Measurements from ENCODE around the gene GNAI3.

GNAI3 gene

DNA sequence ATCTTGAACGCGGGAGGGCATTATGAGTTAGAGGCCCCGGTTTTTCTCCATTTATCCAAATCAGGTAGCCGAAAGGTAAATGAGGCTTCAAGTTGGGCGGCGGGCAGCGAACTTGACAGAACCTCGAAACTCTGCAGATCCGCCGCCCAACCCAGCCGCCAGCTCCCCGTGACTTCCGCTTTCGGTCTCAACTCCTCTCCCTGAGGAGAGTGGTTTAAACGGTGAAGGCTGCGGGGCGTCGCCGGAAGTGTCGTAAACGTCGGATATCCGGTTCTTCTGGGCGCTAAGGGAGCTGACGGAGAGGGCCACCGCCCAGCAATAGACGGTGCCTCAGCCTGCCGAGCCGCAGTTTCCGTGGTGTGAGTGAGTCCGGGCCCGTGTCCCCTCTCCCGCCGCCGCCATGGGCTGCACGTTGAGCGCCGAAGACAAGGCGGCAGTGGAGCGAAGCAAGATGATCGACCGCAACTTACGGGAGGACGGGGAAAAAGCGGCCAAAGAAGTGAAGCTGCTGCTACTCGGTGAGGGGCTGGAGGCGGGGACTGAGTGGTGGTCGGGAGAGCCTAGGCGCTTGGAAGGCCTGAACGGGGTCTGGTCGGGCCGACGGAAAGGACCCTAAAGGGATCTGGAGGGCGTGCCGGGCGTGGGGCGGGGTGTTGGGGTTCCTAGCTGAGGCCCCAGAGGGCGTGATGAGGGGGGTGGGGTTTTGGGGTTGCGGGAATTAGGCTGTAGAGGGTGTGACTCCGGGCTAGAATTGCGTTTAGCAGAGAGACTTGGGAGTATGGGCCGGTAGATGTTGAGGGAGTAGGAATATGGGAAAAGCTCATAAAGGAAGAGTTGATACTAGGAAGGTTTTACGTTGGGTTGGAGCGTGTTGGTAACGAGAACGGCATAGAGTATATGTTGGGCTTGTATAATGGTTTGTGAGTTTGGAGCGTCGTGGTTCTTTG lies at the start of gene GNAI3:
GNAI3 (plus strand) TSS at position 295 of the 947 bp plus-strand sequence; CDS start at position 401, 106 bp downstream.
- DNase-seq, result peak; percentile 94 to 97 (median 95)

DNA sequence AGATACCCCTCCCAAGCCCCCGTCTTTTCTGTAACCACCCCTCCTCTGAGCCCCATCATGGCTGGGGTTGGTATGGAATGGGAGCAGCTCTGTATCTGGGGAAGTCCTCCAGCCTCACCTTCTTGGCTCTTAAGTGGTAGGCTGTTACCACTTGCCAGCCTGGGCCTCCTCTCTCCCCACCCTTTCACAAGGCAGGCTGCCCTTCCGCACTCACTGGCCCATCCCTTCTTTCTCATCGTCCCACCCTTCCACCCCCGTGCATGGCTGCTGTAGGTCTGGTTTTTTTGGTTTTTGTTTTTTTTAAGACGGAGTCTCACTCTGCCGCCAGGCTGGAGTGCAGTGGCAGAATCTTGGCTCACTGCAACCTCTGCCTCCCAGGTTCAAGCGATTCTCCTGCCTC lies 49.3 kb upstream of the GNAI3 start:
- DNase-seq, result no peak

DNA sequence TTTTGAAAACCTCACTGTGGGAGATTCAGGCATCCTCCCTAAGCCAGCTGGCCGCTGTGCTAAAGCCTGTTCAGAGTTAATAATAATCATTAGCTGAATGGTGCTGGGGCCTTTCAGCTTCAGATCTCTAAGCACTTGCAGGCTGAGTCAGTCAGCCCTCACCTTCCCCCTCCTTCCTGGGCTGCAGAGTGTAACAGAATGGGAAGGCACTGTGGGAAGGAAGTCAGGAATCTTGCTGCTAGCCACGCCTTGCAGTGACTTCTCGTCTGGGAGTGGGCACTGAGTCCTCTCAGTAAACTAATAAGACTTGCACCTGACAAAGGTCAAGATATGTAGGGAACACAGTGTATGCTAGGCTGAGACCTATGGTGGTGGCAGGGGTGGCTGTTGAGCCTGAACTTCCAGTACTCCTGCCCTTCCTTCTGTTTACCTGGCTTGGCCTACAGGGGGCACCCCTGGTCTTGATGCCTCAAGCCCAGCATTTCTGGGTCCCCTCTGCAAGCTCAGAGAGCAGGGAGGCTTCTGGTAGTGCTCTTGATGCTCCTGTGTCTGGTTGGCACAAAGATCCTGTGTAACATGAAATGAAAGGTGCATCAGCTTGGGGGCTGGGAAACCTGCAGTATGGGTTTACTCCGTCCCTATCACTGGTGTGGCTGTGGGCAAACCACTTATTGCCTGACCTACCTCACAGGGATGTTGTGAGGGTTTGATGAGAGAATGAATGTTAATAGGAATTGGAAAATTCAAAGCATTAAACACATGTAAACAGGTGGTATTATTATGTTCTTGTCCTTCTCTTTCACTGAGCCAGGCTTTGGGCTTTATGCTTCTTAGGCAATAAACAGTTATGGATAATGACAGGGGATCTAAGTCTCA lies 48.5 kb upstream of the GNAI3 start:
- DNase-seq, result peak in 2 of 3 experiments; percentile 11 to 35

DNA sequence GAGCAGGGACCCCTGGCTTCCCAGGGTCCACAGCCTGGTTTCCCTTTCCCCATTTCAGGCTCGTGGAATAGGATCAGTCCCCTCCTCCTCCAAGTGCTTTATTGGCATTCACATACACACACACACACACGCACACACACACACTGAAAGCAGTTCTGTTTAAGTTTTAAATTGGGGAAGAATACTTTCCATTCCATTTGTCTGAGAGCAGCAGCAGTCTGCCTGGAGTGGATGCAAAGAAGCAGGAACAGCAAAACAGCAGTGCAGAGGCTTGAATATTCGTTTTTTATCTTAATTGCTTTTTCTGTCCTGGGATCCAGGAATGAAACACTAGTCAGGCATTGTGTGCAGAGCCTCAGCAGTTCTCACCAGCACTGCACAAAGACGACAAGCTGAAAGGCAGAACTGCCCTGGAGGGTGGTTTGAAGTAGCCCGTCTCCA lies 47.5 kb upstream of the GNAI3 start:
- DNase-seq, result no peak

DNA sequence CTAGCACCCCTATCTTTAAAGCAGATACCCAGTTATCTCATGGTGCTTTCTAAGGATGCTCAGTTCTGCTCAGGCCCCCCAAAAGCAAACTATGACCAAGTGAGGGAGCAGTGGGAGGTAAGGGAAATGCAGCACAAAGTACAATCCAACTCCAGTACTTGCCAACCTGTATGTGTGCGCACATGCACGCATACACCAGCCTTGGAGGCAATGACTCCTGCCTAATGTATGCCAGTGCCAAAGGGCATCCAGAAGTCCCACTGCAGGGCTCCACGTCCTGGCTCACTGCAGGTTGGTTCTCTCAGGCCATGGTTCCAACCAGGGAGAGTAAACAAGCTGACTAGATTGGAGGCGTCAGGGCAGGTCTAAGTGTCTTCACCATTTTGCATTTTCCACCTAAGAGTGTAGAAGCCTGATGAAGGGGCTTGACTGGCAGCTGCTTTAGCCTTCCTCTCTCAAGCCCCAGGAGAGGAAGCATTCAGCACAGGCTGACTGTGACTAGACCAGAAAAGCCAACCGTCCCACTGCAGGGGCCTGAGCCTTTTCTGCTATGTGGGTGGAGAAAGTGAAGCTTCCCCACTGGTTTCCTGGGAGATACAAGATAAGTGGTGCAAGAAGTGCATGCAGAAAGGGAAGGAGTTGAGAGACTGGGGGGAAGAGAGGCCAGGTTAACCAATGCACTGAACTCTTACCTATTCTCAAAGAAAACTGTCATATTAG lies 46.6 kb upstream of the GNAI3 start:
- no peak for DNase-seq

DNA sequence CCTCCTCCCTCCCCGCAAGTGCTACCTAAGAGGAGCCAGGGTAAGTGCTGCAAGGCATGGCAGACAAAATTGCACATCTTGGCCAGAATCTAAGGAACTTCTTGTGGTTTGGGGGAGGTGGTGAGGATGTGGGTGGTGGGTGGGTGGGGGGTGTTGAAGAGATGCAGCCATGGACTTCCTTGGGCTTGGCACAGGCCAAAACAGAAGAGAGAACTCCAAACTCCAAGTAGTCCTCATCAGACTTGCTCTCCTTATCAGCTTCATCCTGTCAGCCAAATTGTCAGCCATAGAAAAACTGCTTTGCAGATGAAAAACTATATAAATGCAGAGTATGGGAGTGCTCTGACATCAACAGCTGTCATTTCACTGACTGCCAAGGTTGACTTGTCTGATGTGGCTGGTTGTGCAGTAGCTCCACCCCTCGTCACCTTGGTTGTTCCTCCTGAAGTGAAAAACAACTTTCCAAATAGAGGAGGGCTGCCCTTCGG lies 46.0 kb upstream of the GNAI3 start:
- DNase-seq, result no peak

DNA sequence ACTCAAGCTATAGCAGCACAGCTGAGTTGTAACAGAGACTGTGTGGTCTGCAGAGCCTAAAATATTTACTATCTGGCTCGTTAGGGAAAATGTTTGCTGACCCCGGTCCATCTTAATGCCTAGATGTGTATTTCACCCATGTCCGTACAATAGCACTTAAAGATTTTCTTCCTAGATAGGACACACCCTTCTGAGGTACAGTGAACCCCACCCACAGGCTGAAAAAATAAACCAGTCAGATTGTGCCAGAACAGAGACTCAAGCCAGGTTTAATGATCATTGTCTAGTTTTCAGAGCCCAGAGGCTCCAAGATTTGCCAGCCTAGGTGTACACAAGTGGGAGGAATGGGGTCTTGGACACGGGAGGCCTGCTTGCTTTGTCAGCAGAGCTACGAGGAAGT lies 44.5 kb upstream of the GNAI3 start:
- DNase-seq, result no peak

DNA sequence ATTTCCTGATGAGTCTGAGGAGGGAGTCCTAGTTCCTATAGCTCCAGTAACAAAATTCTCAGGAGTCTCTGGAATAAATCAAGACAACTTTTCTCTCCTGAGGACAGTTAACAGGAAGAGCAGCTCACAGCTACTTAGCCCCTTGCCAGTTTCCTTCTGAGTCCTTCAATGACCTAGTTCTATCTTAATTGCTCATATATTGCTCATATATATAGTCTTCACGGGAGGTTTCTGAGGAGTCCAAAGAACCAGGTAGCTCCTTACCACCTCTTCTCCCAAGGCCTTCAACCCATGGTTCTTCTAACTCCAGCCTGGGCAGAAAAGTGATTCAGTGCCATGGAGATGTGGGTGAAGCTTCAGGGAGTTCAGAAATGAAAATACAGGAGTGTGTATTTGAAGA lies 43.4 kb upstream of the GNAI3 start:
- DNase-seq, result no peak

DNA sequence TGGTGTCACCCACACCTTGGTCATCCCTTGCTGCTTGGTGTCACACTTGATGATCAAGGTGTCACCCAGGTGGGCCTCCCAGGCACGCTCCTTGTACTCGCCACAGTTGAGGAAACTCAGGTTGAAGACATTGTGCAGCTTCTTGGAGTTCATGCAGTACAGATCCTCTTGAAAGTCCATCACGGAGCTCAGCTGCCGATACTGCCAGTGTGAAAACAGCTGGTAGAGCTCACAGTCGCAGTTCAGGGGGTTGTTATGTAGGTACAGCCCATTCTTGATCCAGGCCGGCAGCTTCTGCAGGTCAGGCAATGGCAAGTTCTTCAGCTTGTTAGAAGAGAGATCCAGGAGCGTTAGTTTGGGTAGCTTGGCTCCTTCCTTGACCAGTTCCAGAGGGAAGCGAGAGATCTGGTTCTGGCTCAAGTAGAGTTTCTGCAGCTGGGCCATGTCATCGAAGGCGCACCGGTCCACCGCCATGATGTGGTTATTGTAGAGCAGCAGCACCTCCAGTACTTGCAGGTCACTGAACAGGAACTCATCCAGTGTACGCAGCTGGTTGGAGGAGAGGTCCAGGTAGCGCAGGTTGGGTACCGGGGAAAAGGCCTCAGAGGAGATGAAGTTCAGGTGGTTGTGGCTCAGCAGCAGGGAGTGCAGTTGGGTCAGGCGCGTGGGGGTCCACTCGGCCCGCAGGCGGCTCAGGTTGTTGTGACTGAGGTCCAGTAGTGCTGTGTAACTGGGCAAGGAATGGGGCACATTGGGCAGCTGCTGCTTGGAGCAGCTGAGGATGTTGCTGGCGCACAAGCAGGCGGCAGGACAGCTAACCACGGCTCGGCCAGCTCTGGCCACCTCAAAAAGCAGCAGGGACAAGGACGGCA lies 40.2 kb upstream of the GNAI3 start:
- DNase-seq, result no peak

DNA sequence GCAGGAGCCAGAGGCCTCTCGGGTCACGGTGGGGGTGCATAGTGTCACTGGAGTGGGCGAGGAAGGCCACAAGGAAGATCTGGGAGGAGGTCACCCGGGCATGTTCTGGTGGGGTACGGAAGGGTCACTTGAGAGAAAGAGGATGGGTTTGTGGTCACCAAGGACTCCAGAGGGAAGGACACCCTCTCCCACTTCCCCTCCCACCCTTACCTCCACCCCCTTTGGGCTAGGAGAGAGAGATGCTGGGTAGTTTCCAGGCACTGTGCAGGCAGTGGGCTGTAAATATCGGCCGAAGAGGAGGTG lies 39.6 kb upstream of the GNAI3 start:
- no peak for DNase-seq

DNA sequence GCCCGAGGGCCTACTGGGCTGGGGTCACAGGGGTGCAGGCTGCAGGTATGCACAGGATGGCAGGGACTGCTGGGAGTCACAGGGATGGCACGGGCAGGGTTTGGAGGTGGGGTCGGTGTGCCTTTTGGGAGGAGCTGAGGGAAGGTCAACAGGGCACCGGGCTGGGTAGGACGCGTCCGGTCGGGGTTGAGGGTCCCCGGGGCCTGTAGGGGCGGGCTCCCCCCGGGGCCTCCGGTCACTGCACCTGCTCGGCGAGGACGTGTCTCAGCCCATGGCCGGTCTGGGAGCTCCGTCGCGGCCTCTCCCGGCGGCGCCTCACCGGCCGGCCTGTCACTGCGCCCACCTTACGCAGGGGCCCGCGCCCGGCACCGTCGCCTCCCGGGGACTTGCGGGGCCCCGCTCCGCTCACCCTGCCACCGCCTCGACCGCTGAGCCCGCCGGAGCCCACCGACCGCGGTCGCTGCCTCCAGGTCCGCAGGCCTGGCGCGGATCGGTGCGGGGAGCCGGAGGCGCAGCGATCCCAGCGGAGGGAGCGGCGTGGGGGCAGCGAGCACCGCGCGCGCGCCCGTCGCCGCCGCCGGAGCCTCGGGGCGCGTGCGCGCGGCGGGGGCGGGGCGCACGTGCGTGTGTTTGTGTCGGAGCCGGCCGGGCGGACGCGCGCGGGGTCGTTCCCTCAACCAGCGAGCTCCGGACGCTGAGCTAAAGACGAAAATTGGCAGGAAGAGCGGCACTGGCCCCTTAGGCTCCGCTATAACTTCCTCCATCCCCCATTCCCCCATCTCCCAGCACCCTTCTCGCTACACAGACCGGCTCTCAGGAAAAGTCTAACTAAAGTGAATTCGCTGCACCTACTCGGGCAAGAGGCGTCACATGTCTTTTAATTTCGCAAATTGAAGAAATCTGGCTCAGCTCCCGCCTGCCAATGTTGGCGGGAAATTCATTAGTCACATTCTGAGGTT lies 39.0 kb upstream of the GNAI3 start, which contains the start of gene AMIGO1:
AMIGO1 (minus strand) TSS at position 552 of the 959 bp plus-strand sequence. CDS start 815 bp downstream, outside the sequence.
- DNase-seq, result peak; percentile 69 to 78 (median 74)

DNA sequence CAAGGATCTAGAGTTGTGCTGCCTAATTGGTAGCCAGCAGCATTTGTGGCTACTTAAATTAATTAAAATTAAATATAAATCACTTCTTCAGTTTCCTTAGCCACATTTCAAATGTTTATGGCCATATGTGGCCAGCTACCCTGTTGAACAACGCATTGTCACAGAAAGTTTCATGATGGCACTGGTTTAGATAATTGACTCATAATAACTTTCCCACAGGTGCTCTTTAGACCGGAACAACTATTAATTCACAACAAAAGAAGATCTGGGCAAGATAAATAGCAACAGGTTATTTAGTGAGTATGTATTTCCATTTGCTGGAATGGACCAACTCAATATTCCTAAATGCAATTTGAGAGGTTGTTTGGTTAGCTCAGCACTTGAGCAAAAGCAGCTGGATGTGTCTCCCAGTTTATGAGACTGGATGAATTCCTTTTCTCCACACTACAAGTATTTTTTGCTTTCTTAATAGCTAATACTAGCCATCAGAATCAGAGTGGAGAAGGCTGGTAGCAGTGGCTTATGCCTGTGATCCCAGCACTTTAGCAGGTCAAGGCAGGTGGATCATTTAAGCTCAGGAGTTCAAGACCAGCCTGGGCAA lies 35.2 kb upstream of the GNAI3 start:
- DNase-seq, result peak in 1 of 3 experiments; percentile 25

DNA sequence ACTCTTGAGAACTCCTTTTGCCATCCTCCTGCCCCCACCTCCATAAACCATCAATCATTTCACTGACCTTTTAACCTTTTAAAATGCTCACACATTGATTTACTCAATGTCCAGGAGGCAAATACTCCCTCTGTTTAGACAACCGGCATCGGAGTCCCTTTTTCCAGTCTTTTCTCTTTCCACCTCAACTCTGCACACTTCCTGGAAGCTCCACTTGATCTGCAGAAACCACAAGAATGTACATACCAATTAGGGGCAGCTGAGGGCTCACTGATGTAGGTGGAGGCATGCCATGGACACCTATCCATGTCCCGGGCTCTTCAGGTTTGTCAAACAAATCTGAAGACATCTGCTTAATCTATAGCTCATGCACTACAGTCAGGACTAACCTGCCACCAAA lies 33.6 kb upstream of the GNAI3 start:
- DNase-seq, result no peak

DNA sequence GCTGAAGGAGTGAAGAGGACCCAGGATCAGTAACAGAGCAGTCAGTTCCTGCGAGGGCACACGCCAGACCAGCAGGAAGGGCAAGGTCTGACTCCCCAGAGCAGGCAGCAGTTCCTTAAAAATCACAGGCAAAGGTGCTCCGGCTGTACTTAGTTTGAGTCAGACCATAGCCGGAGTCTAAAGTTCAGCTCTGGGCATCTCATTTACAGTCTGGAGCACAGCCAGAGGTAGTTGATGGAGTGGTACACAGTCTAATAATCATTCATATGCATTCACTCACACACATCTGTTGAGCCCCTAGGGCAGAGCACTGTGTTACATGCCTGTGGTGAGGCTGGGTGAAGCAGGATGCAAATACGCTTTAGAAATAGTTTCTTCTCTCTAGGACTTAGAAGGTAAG lies 31.5 kb upstream of the GNAI3 start:
- DNase-seq, result no peak

DNA sequence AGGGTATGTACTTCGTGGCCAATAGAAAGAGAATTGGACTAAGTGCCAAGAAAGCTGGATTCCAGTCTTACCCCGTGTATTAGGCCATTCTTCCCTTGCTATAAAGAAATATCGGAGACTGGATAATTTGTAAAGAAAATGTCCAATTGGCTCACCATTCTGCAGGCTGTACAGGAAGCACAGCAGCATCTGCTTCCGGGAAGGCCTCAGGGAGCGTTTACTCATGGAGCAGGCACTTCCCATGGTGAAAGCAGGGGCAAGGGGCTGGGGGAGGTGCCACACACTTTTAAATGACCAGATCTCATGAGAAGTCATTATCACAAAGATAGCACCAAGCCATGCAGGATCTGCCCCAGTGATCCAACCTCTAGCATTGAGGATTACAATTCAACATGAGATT lies 31.1 kb upstream of the GNAI3 start:
- no peak for DNase-seq

DNA sequence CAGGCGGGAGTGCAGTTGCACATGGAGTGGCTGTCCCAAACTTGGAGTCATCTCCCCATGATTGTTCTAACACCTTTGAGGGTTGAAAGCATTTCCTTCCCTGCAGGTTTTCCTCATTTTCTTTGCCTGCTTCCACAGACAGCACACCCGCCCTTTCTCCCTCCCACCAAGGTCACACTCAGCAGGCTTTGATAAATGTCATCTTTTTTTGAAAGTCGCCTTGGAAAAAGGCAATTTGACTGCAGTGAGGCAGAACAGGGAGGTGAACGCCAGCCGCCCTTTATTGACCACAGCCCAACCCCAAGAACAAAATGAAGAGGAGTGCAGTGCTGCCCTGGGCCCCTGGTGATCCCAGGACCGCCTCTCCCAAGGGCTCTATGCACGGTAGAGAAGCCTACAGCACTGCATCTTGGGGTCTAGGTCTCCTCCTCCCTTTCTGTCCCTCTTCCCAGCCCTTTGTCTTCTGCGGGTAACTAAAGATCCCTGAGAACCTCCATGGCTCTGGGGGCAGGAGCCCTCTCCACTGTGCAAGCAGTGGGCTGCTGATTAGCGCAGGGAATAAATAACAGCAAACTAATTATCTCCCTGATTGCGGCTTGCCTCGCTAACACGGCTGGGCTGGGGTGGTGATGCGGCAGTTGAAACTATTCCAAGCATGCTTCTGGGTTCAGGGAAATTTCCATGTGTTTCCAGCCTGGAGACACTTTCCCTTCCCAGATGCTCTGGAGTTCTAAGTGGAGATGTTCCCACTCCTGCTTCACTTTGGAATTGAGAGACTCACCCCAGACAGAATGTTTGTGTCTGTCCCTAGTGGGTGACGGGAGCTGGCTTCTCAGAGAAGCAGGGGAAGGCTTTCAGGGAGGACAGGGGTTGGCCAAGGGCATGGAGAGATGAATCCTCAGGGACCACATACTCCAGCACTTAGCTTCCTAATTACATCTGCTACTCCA lies 27.1 kb upstream of the GNAI3 start:
- DNase-seq, result peak in 1 of 3 experiments; percentile 23

DNA sequence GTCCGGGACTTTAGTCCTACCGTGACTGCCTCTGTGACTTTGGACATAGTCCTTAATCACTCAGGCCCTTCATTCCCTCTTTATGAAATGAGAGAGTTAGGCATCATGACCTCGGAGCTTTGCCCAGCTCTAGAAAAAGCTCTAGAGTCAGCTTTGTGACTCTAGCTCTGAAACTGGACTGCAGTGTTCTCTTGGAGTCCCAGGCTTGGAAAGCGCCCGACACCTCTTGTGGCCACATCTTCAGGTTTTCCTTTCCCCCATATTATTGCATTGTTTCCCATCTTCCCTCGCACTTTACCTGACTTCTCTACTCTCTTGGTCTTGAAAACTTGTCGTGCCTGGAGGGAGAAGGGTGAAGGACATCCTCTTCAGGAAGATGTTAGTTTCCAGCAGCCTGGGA lies 26.4 kb upstream of the GNAI3 start:
- no peak for DNase-seq

DNA sequence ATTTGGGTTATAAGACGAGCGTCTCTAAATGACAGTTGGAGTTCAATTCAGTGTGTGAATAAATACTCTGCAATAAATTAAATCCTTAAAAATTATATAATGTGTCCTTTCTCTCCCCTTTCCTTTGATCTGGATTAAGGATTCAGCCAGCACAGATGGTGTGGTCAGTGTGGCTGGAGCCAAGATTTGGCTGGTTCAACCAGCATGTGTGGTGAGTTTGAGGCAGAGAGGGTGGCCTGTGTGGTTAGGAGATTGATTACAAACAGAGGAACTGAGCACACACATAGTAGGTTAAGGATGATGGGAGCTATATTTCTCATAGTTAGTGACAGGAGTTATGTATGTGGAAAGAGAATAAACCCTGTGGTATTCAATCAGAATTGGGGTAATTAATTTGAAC lies 24.7 kb upstream of the GNAI3 start:
- no peak for DNase-seq
